IMR-90 (cell line): ENCODE measurements around the gene MACF1. TPM values are rescaled to one million over a fixed set of nuclear protein-coding genes. Genes with fewer than 3 reads are reported as not detected.

ENCODE experiments used
- ATAC-seq: fragments of 200-7000 bp; cut with Tn5 transposase; 2 replicates; pipeline ENCODE4 v1.9.1; 2020; ENCODE audit warnings: low read depth, mild to moderate bottlenecking, moderate library complexity
- BruUV-seq: library from RNA; stranded (reverse); fragments of 400-500 nt; replicated peaks from 2 replicates; lab custom pipeline; 2021; lab: Mats Ljungman, UMichigan
- CTCF ChIA-PET: fragments of 300-600 bp; formaldehyde crosslinking; extraction: SDS; loops from one replicate; lab custom pipeline; 2021; ENCODE audit warnings: antibody characterized with exemption; lab: Yijun Ruan, JAX
- POLR2A ChIA-PET: fragments of 300-600 bp; sonication (Branson Sonifier 250); formaldehyde crosslinking; loops from one replicate; lab custom pipeline; 2022; ENCODE audit warnings: antibody characterized with exemption; ENCODE audit not compliant: unreplicated experiment; lab: Charles Lee
- DNase-seq: peaks from one replicate; pipeline ENCODE4 v3.0.0; 2013
- H2AFZ ChIP-seq: replicated peaks from 2 replicates; pipeline ENCODE3; 2013; ENCODE audit warnings: low read length, mild to moderate bottlenecking; ENCODE audit not compliant: poor library complexity
- H2AK5ac ChIP-seq: 2 replicates; pipeline ENCODE4 v1.6.1; 2013; ENCODE audit warnings: low read depth, low read length, inconsistent platforms
- H2AK9ac ChIP-seq: replicated peaks from 2 replicates; pipeline ENCODE3; 2013; ENCODE audit warnings: mild to moderate bottlenecking, low read depth, low read length, moderate library complexity; ENCODE audit not compliant: poor library complexity
- H2BK120ac ChIP-seq: 2 replicates; pipeline ENCODE4 v1.6.1; 2013; ENCODE audit warnings: low read depth, low read length, inconsistent platforms
- H2BK15ac ChIP-seq: 3 replicates; pipeline ENCODE4 v1.6.1; 2013; ENCODE audit warnings: low read depth, low read length, inconsistent platforms
- H2BK20ac ChIP-seq: 2 replicates; pipeline ENCODE4 v1.6.1; 2013; ENCODE audit warnings: low read depth, mild to moderate bottlenecking, inconsistent platforms, low read length, moderate library complexity
- H2BK5ac ChIP-seq: 2 replicates; pipeline ENCODE4 v1.6.1; 2013; ENCODE audit warnings: mild to moderate bottlenecking, low read depth, low read length, inconsistent platforms; ENCODE audit not compliant: poor library complexity, severe bottlenecking
- H3K14ac ChIP-seq: replicated peaks from 2 replicates; pipeline ENCODE4 v1.6.1; 2013; ENCODE audit warnings: low read depth, low read length, inconsistent platforms
- H3K18ac ChIP-seq: 2 replicates; pipeline ENCODE4 v1.6.1; 2013; ENCODE audit warnings: low read depth, low read length, control low read depth
- H3K23ac ChIP-seq: 2 replicates; pipeline ENCODE4 v1.6.1; 2013; ENCODE audit warnings: low read depth, low read length, inconsistent platforms
- H3K27ac ChIP-seq: 2 replicates; pipeline ENCODE4 v1.5.1; 2013; ENCODE audit warnings: mild to moderate bottlenecking, control low read depth, low read length; ENCODE audit not compliant: insufficient read depth
- H3K27me3 ChIP-seq: 2 replicates; pipeline ENCODE4 v1.6.1; 2013; ENCODE audit warnings: low read length; ENCODE audit not compliant: control insufficient read depth, insufficient read depth
- H3K36me3 ChIP-seq: 2 replicates; pipeline ENCODE4 v1.6.1; 2013; ENCODE audit warnings: low read length, mixed read lengths; ENCODE audit not compliant: control insufficient read depth, insufficient read depth
- H3K4ac ChIP-seq: 2 replicates; pipeline ENCODE4 v1.6.1; 2013; ENCODE audit warnings: low read depth, low read length, inconsistent platforms
- H3K4me1 ChIP-seq: 2 replicates; pipeline ENCODE4 v1.6.1; 2013; ENCODE audit warnings: low read length, mixed read lengths; ENCODE audit not compliant: control insufficient read depth, insufficient read depth
- H3K4me2 ChIP-seq: 2 replicates; pipeline ENCODE4 v1.6.1; 2013; ENCODE audit warnings: low read depth, mild to moderate bottlenecking, control low read depth, low read length, moderate library complexity
- H3K4me3 ChIP-seq: 2 replicates; pipeline ENCODE4 v1.5.1; 2013; ENCODE audit warnings: low read depth, mild to moderate bottlenecking, control low read depth, low read length, moderate library complexity; ENCODE audit not compliant: insufficient read depth
- H3K56ac ChIP-seq: 2 replicates; pipeline ENCODE4 v1.6.1; 2013; ENCODE audit warnings: low read length, inconsistent platforms; ENCODE audit not compliant: insufficient read depth; ENCODE audit errors: extremely low read depth
- H3K79me1 ChIP-seq, 2 experiments: 2 replicates each; pipeline ENCODE4 v1.6.1; 2013; ENCODE audit warnings: low read length in 2 of 2, inconsistent platforms in 1 of 2, low read depth in 1 of 2
- H3K9ac ChIP-seq: 2 replicates; pipeline ENCODE4 v1.6.1; 2013; ENCODE audit warnings: low read depth, low read length, control low read depth
- H3K9me1 ChIP-seq: 2 replicates; pipeline ENCODE4 v1.6.1; 2013; ENCODE audit warnings: low read length, inconsistent platforms; ENCODE audit not compliant: insufficient read depth
- H3K9me3 ChIP-seq: 2 replicates; pipeline ENCODE4 v1.6.1; 2013; ENCODE audit warnings: low read length; ENCODE audit not compliant: control insufficient read depth, insufficient read depth
- H4K20me1 ChIP-seq: 2 replicates; pipeline ENCODE4 v1.6.1; 2013; ENCODE audit warnings: low read length, inconsistent platforms; ENCODE audit not compliant: insufficient read depth
- H4K5ac ChIP-seq: 2 replicates; pipeline ENCODE4 v1.6.1; 2013; ENCODE audit warnings: mild to moderate bottlenecking, low read depth, low read length, control low read depth
- H4K8ac ChIP-seq, 2 experiments: 2 replicates each; pipeline ENCODE4 v1.6.1; 2013; ENCODE audit warnings: low read depth in 2 of 2, low read length in 2 of 2, control low read depth in 1 of 2, inconsistent platforms in 1 of 2
- H4K91ac ChIP-seq: 2 replicates; pipeline ENCODE4 v1.6.1; 2013; ENCODE audit warnings: low read depth, low read length, inconsistent platforms; ENCODE audit not compliant: insufficient read depth
- CHD1 ChIP-seq: IDR thresholded peaks from 2 replicates; pipeline ENCODE4 v1.6.1; 2012; ENCODE audit warnings: low read depth, low read length, improper control_type of control experiment
- CTCF ChIP-seq: conservative IDR thresholded peaks from 2 replicates; pipeline ENCODE4 v1.5.1; 2012; ENCODE audit warnings: mild to moderate bottlenecking, low read depth, low read length, improper control_type of control experiment
- RAD21 ChIP-seq: IDR thresholded peaks from 2 replicates; pipeline ENCODE4 v1.6.1; 2012; ENCODE audit warnings: low read length, improper control_type of control experiment
- RCOR1 ChIP-seq: IDR thresholded peaks from 2 replicates; pipeline ENCODE4 v1.6.1; 2012; ENCODE audit warnings: mild to moderate bottlenecking, low read length, improper control_type of control experiment; ENCODE audit not compliant: insufficient replicate concordance
- RFX5 ChIP-seq: IDR thresholded peaks from 2 replicates; pipeline ENCODE4 v1.8.0; 2012; ENCODE audit warnings: low read depth, mild to moderate bottlenecking, low read length, moderate library complexity
- SMC3 ChIP-seq: fragments of 150-350 bp; IDR thresholded peaks from 2 replicates; pipeline ENCODE4 v1.6.1; 2016; ENCODE audit warnings: low read depth, mild to moderate bottlenecking, antibody characterized with exemption, low read length, moderate library complexity
- WGBS, 2 experiments: methylation state at CpG; one replicate each; pipeline versions ENCODE4 v1.1.5 to v1.1.7; 2013; ENCODE audit warnings: missing lambda C conversion rate in 2 of 2; ENCODE audit not compliant: insufficient read length in 1 of 2; ENCODE audit errors: extremely low coverage in 2 of 2; 5-methylcytosine and 5-hydroxymethylcytosine counted together
- dilution Hi-C: fragments of 300-500 bp; cut with HindIII; formaldehyde crosslinking; loops from one replicate; pipeline ENCODE4 v1.14.3; 2018; ENCODE audit warnings: low sequenced_read_pairs; ENCODE audit not compliant: unreplicated experiment
- in situ Hi-C: fragments of 300-500 bp; cut with MboI; formaldehyde crosslinking; loops from 3 replicates; pipeline ENCODE4 v1.14.3; 2019; ENCODE audit warnings: low sequenced_read_pairs, inconsistent platforms, mixed read lengths
- intact Hi-C: fragments of 100-400 bp; cut with micrococcal nuclease; formaldehyde crosslinking; loops from 2 replicates; pipeline ENCODE4 v1.10.0; 2022
- polyA plus RNA-seq, 3 experiments: library from polyadenylated mRNA; depleted of rRNA; stranded (reverse); fragments of >200 nt; gene quantifications; 2 replicates each; pipeline ENCODE4 v1.2.3, GENCODE V29; 2012; ENCODE audit warnings: low replicate concordance in 1 of 3
- total RNA-seq: library from RNA; depleted of rRNA; stranded (reverse); fragments of >200 nt; gene quantifications from 2 replicates; pipeline ENCODE4 v1.2.3, GENCODE V29; 2012

The MACF1 gene
- total and polyA plus RNA-seq, 2 of the 4 experiments (the other 2 are of a cell fraction) = 67.6 to 369 TPM

DNA sequence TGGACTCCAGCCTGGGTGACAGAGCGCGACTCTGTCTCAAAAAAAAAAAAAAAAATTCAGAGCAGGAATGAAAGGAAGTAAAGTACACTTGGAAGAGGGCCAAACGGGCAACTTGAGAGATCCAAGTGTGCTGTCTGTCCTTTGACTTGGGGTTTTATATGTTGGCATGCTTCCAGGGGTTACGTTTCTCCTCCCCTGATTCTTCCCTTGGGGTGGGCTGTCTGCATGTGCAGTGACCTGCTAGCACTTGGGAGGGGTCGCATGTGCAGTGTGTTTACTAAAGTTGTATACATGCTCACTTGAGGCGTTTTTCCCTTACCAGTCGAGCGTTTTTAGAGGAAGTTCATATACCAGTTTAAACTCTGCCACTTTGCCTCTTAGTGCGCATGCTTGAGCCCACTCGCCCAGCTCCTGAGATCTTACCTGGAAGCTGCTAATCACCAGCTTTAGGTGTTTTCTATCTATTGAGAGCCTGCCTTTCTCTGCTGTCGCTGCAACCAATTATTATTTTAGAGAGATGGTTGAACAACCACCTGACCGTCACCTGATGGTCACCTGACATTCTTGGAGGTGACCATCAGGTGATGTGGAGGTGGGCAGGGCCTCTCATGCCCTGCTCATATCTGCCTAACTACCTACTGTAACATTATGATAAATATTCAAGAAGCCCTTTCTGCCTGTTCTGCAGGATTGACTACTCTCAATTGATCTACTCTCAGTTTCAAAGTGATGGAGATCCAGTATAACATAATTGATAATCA is 140.1 kb downstream of the MACF1 start (continued):
- TF ChIP-seq CHD1 = no peak

- in situ Hi-C loops (no loop called here), intact Hi-C loops (no loop called here), dilution Hi-C loops (no loop called here)
- H4K20me1 ChIP-seq = 0 out of 2 replicates have a peak, but pooled peaks cover 3% of the 10 kb centered on the region
- ChIA-PET CTCF (no interaction called here), POLR2A (no interaction called here)
- no peaks in the 10 kb centered on the region for H3K4me1 ChIP-seq
- peaks cover 2% of the 10 kb centered on the region; the same call in 1 of the 2 replicates for H3K9me1 ChIP-seq
- no peak overlapping the region for H2AK5ac ChIP-seq
- H2AK9ac ChIP-seq = no peak overlapping the region
- H3K9me3 ChIP-seq = no peaks in the 10 kb centered on the region
- peaks cover 10 to 11% of the 10 kb centered on the region in 2 experiments for H3K79me1 ChIP-seq
- H3K4me2 ChIP-seq = no peak overlapping the region
- ATAC-seq = no peak
- peak overlapping the region; percentile 86 for H3K18ac ChIP-seq
- no peak overlapping the region for H2BK20ac ChIP-seq
- no peak overlapping the region for H3K56ac ChIP-seq
- peaks cover 49% of the 10 kb centered on the region for H3K36me3 ChIP-seq
- H2BK15ac ChIP-seq = no peak overlapping the region
- no TSS peak for BruUV-seq
- H3K27ac ChIP-seq = peak overlapping the region; percentile 84; the same call in 1 of the 2 replicates
- no peak overlapping the region for H2AFZ ChIP-seq
- no peak for DNase-seq
- H4K8ac ChIP-seq = no peak overlapping the region; a peak in 1 of 4 replicates
- no peak overlapping the region for H3K23ac ChIP-seq
- 100% methylated on average over 1 of the region's 2 CpGs; no CpG with 5 or more reads in 1 of the 2 experiments for WGBS, 2 experiments
- no peak for TF ChIP-seq RCOR1
- TF ChIP-seq CTCF = no peak
- no peak for TF ChIP-seq RAD21
- TF ChIP-seq RFX5 = no peak
- TF ChIP-seq SMC3 = no peak
- H3K4ac ChIP-seq = 0 out of 2 replicates have a peak overlapping the region, but pooled peaks have one; percentile 2
- no peaks in the 10 kb centered on the region for H3K27me3 ChIP-seq
- no peak overlapping the region for H2BK120ac ChIP-seq
- no peak overlapping the region for H3K4me3 ChIP-seq
- no peak overlapping the region for H3K14ac ChIP-seq
- H2BK5ac ChIP-seq = peak overlapping the region; percentile 36
- peak overlapping the region; percentile 96 for H4K5ac ChIP-seq
- H3K9ac ChIP-seq = no peak overlapping the region
- H4K91ac ChIP-seq = no peak overlapping the region
These were observed 142.4 kb downstream of the MACF1 start for GRCh38 chr1:39346872-39347271.
